HCT116 (cell line): ENCODE measurements around the gene EEFSEC. TPM values are rescaled to one million over a fixed set of nuclear protein-coding genes. Genes with fewer than 3 reads are reported as not detected.

Experiments used
- ATAC-seq: fragments of 200-7000 bp; cut with Tn5 transposase; 2 replicates; pipeline ENCODE4 v1.9.1; 2020; ENCODE audit warnings: mild to moderate bottlenecking, moderate library complexity
- BruUV-seq: library from RNA; stranded (reverse); fragments of 400-500 nt; replicated peaks from 2 replicates; lab custom pipeline; 2021; lab: Mats Ljungman, UMichigan
- CTCF ChIA-PET: fragments of 300-600 bp; sonication (Branson Sonifier 250); formaldehyde crosslinking; loops from one replicate; lab custom pipeline; 2021; ENCODE audit warnings: antibody characterized with exemption; lab: Charles Lee
- POLR2A ChIA-PET: fragments of 300-600, 350-600 bp; sonication (Branson Sonifier 250); formaldehyde crosslinking; loops from one replicate; lab custom pipeline; 2021; ENCODE audit warnings: antibody characterized with exemption; lab: Charles Lee
- RAD21 ChIA-PET, 2 experiments: fragments of 300-600 bp; sonication (Branson Sonifier 250); formaldehyde crosslinking; loops; one replicate each; lab custom pipeline; 2023; ENCODE audit warnings: low total read pairs in 2 of 2; ENCODE audit not compliant: uncharacterized antibody in 2 of 2, unreplicated experiment in 2 of 2, low non-redundant PET in 1 of 2; lab: Charles Lee
- DNase-seq: peaks from one replicate; pipeline ENCODE4 v3.0.0-alpha.2; 2010; ENCODE audit warnings: low read depth, low spot score
- H2AFZ ChIP-seq: fragments of 200-600 bp; shearing (Covaris generic), sonication (generic); 2 replicates; pipeline ENCODE4 v1.6.1; 2017; ENCODE audit warnings: low read depth, mixed run types, mixed read lengths, antibody characterized with exemption, low read length; ENCODE audit not compliant: poor library complexity, severe bottlenecking
- H3K27ac ChIP-seq: 2 replicates; pipeline ENCODE4 v1.5.1; 2012; ENCODE audit warnings: low read depth, low read length
- H3K27me3 ChIP-seq: fragments of 200-600 bp; sonication (generic); 2 replicates; pipeline ENCODE4 v1.6.1; 2016; ENCODE audit warnings: mixed run types, low read length, mixed read lengths; ENCODE audit not compliant: insufficient read depth
- H3K36me3 ChIP-seq, 2 experiments: fragments of 200-500 bp in 1 of 2; fragments of 200-600 bp in 1 of 2; sonication (Bioruptor generic) in 1 of 2; sonication (generic) in 1 of 2; 2 replicates each; pipeline versions ENCODE4 v1.5.1 to v1.6.1; 2014 to 2016; ENCODE audit warnings: low read length in 2 of 2, inconsistent platforms in 1 of 2, mixed read lengths in 1 of 2, mixed run types in 1 of 2; ENCODE audit not compliant: insufficient read depth in 2 of 2, control insufficient read depth in 1 of 2
- H3K4me1 ChIP-seq, 2 experiments: fragments of 200-600 bp in 1 of 2; sonication (generic) in 1 of 2; 2 replicates each; pipeline versions ENCODE4 v1.5.1 to v1.6.1; 2012 to 2017; ENCODE audit warnings: low read length in 2 of 2, inconsistent platforms in 1 of 2, mild to moderate bottlenecking in 1 of 2, mixed read lengths in 1 of 2, mixed run types in 1 of 2, moderate library complexity in 1 of 2; ENCODE audit not compliant: insufficient read depth in 2 of 2, control insufficient read depth in 1 of 2
- H3K4me2 ChIP-seq: fragments of 200-600 bp; sonication (generic); 2 replicates; pipeline ENCODE4 v1.6.1; 2017; ENCODE audit warnings: mixed run types, low read length, mixed read lengths
- H3K4me3 ChIP-seq, 2 experiments: fragments of 200-600 bp in 1 of 2; sonication (generic) in 1 of 2; replicated peaks in 1 of 2; 2 replicates each; pipeline ENCODE4 v1.5.1; 2011 to 2016; ENCODE audit warnings: low read length in 2 of 2, control low read depth in 1 of 2, low read depth in 1 of 2, mild to moderate bottlenecking in 1 of 2, mixed read lengths in 1 of 2, mixed run types in 1 of 2
- H3K79me2 ChIP-seq: fragments of 200-600 bp; sonication (generic); 2 replicates; pipeline ENCODE4 v1.6.1; 2017; ENCODE audit warnings: mild to moderate bottlenecking, mixed run types, low read length, moderate library complexity, mixed read lengths; ENCODE audit not compliant: insufficient read depth
- H3K9ac ChIP-seq: fragments of 200-600 bp; sonication (generic); 2 replicates; pipeline ENCODE4 v1.6.1; 2016; ENCODE audit warnings: low read length, mixed read lengths
- H3K9me2 ChIP-seq: fragments of 200-600 bp; sonication (generic), shearing (Covaris generic); 2 replicates; pipeline ENCODE4 v1.6.1; 2017; ENCODE audit warnings: mixed run types, mild to moderate bottlenecking, moderate library complexity; ENCODE audit not compliant: insufficient read depth
- H3K9me3 ChIP-seq, 2 experiments: fragments of 200-500 bp in 1 of 2; fragments of 200-600 bp in 1 of 2; sonication (Bioruptor generic) in 1 of 2; sonication (generic) in 1 of 2; 2 replicates each; pipeline ENCODE4 v1.6.1; 2014 to 2017; ENCODE audit warnings: low read length in 2 of 2, mixed read lengths in 2 of 2, inconsistent platforms in 1 of 2, low read depth in 1 of 2, mild to moderate bottlenecking in 1 of 2, mixed run types in 1 of 2, moderate library complexity in 1 of 2; ENCODE audit not compliant: control insufficient read depth in 1 of 2, insufficient read depth in 1 of 2
- H4K20me1 ChIP-seq: fragments of 200-600 bp; sonication (generic), shearing (Covaris generic); 2 replicates; pipeline ENCODE4 v1.6.1; 2017; ENCODE audit warnings: mixed run types, mild to moderate bottlenecking, moderate library complexity; ENCODE audit not compliant: insufficient read depth
- CEBPB ChIP-seq: IDR thresholded peaks from 2 replicates; pipeline ENCODE4 v1.6.1; 2012; ENCODE audit warnings: low read depth
- CTCF ChIP-seq, 3 experiments: fragments of 200-600 bp in 1 of 3; sonication (generic) in 1 of 3; IDR thresholded peaks in 2 of 3; conservative IDR thresholded peaks in 1 of 3; 2 replicates each; pipeline ENCODE4 v1.5.1; 2012 to 2017; ENCODE audit warnings: low read depth in 2 of 3, low read length in 2 of 3, antibody characterized with exemption in 1 of 3, borderline replicate concordance in 1 of 3, control low read depth in 1 of 3, mild to moderate bottlenecking in 1 of 3, mixed read lengths in 1 of 3, mixed run types in 1 of 3, moderate library complexity in 1 of 3; ENCODE audit not compliant: insufficient read depth in 1 of 3
- EGR1 ChIP-seq: IDR thresholded peaks from 2 replicates; pipeline ENCODE4 v1.6.1; 2012; ENCODE audit warnings: low read depth
- ELF1 ChIP-seq: IDR thresholded peaks from 2 replicates; pipeline ENCODE4 v1.6.1; 2012; ENCODE audit warnings: low read depth, borderline replicate concordance
- EZH2 ChIP-seq: fragments of 200-600 bp; sonication (generic); IDR thresholded peaks from 2 replicates; pipeline ENCODE4 v1.6.1; 2017; ENCODE audit warnings: antibody characterized with exemption, mixed run types
- EZH2phosphoT487 ChIP-seq: fragments of 200-600 bp; IDR thresholded peaks from 2 replicates; pipeline ENCODE4 v1.6.1; 2018; ENCODE audit warnings: antibody characterized with exemption, borderline replicate concordance
- JUND ChIP-seq: IDR thresholded peaks from 2 replicates; pipeline ENCODE4 v1.6.1; 2012
- POLR2A ChIP-seq: IDR thresholded peaks from 2 replicates; pipeline ENCODE4 v1.7.0; 2011; ENCODE audit warnings: borderline replicate concordance; ENCODE audit not compliant: insufficient read depth, insufficient read length; ENCODE audit errors: extremely low read depth
- RAD21 ChIP-seq: IDR thresholded peaks from 2 replicates; pipeline ENCODE4 v1.6.1; 2012; ENCODE audit warnings: low read depth, mild to moderate bottlenecking
- SP1 ChIP-seq: IDR thresholded peaks from 2 replicates; pipeline ENCODE4 v1.6.1; 2012; ENCODE audit warnings: low read depth
- TCF7L2 ChIP-seq: IDR thresholded peaks from 2 replicates; pipeline ENCODE4 v1.7.0; 2011; ENCODE audit warnings: borderline replicate concordance, inconsistent platforms; ENCODE audit not compliant: insufficient read depth, insufficient read length; ENCODE audit errors: extremely low read depth
- YY1 ChIP-seq: IDR thresholded peaks from 2 replicates; pipeline ENCODE4 v1.6.1; 2011; ENCODE audit warnings: low read length, low read depth, moderate library complexity, mild to moderate bottlenecking; ENCODE audit not compliant: insufficient replicate concordance; ENCODE audit errors: extremely low read depth
- ZFX ChIP-seq: fragments of 450-650 bp; IDR thresholded peaks from 2 replicates; pipeline ENCODE4 v1.6.1; 2017
- ZNF274 ChIP-seq: fragments of 200-500 bp; sonication (Bioruptor generic); IDR thresholded peaks from 2 replicates; pipeline ENCODE4 v1.6.1; 2014; ENCODE audit warnings: mild to moderate bottlenecking, low read depth, low read length, inconsistent platforms
- intact Hi-C: fragments of 100-400 bp; cut with micrococcal nuclease; formaldehyde crosslinking; loops from 2 replicates; pipeline ENCODE4 v1.10.0; 2022
- total RNA-seq: library from RNA; stranded (reverse); gene quantifications from one replicate; pipeline ENCODE4 v1.2.1, GENCODE V29; 2021; ENCODE audit not compliant: unreplicated experiment
- TF ChIP-seq, protein P1 (sequence below): IDR thresholded peaks from 2 replicates; pipeline ENCODE4 v1.6.1; 2012
- TF ChIP-seq, protein P2 (sequence below): IDR thresholded peaks from 2 replicates; pipeline ENCODE4 v1.6.1; 2011; ENCODE audit warnings: mild to moderate bottlenecking, low read length, moderate library complexity; ENCODE audit not compliant: insufficient replicate concordance; ENCODE audit errors: extremely low read depth

Gene EEFSEC
- total RNA-seq, 1 experiment from 2014 or later, result 16.1 TPM

DNA sequence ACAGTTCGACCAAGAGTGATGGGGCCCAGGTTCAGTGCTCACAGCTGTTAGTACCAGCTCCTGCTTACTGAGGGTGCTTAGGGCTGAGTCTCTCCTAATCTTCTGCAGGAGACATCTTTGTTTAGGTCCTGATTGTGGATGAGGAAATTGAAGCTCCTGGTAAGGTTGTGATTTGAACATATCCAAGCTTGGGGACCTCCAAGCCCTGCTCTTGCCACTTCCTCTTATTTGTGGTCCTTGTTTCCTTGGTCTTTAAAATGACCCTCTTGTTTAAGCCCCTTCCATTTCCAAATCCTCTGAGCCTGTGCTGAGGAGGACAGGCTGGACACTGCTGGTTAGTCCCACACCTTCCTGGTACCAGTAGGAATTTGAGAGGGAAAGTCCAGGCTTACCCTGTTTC lies 87.0 kb downstream of the EEFSEC start:
- H3K4me1 ChIP-seq, result no peaks in the 10 kb centered on the region
- no peak overlapping the region for H3K9ac ChIP-seq
- H3K4me3 ChIP-seq, result no peak overlapping the region
- H3K36me3 ChIP-seq, result no peaks in the 10 kb centered on the region
- H3K79me2 ChIP-seq, result no peaks in the 10 kb centered on the region
- no peaks in the 10 kb centered on the region for H4K20me1 ChIP-seq
- BruUV-seq, result no TSS peak
- CTCF ChIA-PET, result no interaction called here
- POLR2A ChIA-PET, result no interaction called here
- no peak for ATAC-seq
- no peaks in the 10 kb centered on the region for H3K9me2 ChIP-seq
- no peak for DNase-seq
- TF ChIP-seq CTCF (IDR thresholded peaks at IDR 0.05 in 2 of 3, conservative IDR thresholded peaks at IDR 0.05 in 1 of 3; ENCODE audit: borderline replicate concordance in 1 of 3, insufficient read depth in 1 of 3, low read depth in 2 of 3, low read length in 2 of 3) (no peak), ZFX (no peak), YY1 (no peak)
- H3K27me3 ChIP-seq, result no peaks in the 10 kb centered on the region
- RAD21 ChIA-PET, result no interaction called here
- H3K27ac ChIP-seq, result no peak overlapping the region
- no peaks in the 10 kb centered on the region for H3K9me3 ChIP-seq
- H3K4me2 ChIP-seq, result no peak overlapping the region
- intact Hi-C loops, result no loop called here
- no peak overlapping the region for H2AFZ ChIP-seq

DNA sequence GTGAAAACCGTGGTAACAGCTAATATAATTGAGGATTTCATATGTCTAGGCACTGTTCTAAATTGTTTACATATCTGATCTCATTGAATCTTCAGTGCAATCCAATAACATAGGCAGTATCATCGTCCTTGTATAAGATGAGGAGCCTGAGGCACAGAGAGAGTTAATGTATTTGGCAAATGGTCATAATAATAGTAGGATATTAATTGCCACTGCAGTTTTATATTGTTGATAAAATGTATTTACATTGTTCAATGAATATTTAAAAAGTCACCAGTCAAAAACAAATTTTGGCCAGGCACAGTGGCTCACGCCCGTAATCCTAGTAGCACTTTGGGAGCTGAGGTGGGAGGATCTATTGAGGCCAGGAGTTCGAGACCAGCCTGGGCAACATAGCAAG lies 88.5 kb downstream of the EEFSEC start:
- no peak overlapping the region for H3K27ac ChIP-seq
- H3K4me2 ChIP-seq, result no peak overlapping the region
- no peaks in the 10 kb centered on the region for H3K27me3 ChIP-seq
- no peaks in the 10 kb centered on the region for H3K4me1 ChIP-seq
- H3K9me2 ChIP-seq, result no peaks in the 10 kb centered on the region
- no peak for ATAC-seq
- ChIA-PET POLR2A (no interaction called here), CTCF (no interaction called here), RAD21 (no interaction called here)
- no peaks in the 10 kb centered on the region for H4K20me1 ChIP-seq
- H3K36me3 ChIP-seq, result no peaks in the 10 kb centered on the region
- no peak for DNase-seq
- no peaks in the 10 kb centered on the region for H3K79me2 ChIP-seq
- BruUV-seq, result no TSS peak
- H3K4me3 ChIP-seq, result no peak overlapping the region
- no peak overlapping the region for H2AFZ ChIP-seq
- no peak for TF ChIP-seq CEBPB
- no peak for TF ChIP-seq EZH2
- no peak for TF ChIP-seq JUND
- TF ChIP-seq POLR2A, result no peak
- TF ChIP-seq TCF7L2, result no peak
- no peak for TF ChIP-seq ELF1
- TF ChIP-seq YY1, result no peak
- no peak for TF ChIP-seq RAD21
- TF ChIP-seq ZNF274, result no peak
- no peak for TF ChIP-seq EZH2phosphoT487
- TF ChIP-seq, protein P1, sequence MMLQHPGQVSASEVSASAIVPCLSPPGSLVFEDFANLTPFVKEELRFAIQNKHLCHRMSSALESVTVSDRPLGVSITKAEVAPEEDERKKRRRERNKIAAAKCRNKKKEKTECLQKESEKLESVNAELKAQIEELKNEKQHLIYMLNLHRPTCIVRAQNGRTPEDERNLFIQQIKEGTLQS, result no peak
- TF ChIP-seq, protein P2, sequence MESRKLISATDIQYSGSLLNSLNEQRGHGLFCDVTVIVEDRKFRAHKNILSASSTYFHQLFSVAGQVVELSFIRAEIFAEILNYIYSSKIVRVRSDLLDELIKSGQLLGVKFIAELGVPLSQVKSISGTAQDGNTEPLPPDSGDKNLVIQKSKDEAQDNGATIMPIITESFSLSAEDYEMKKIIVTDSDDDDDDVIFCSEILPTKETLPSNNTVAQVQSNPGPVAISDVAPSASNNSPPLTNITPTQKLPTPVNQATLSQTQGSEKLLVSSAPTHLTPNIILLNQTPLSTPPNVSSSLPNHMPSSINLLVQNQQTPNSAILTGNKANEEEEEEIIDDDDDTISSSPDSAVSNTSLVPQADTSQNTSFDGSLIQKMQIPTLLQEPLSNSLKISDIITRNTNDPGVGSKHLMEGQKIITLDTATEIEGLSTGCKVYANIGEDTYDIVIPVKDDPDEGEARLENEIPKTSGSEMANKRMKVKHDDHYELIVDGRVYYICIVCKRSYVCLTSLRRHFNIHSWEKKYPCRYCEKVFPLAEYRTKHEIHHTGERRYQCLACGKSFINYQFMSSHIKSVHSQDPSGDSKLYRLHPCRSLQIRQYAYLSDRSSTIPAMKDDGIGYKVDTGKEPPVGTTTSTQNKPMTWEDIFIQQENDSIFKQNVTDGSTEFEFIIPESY, result no peak
- no peak for TF ChIP-seq EGR1
- no peak for TF ChIP-seq SP1
- TF ChIP-seq ZFX, result no peak
- H3K9me3 ChIP-seq, result no peaks in the 10 kb centered on the region
- intact Hi-C loops, result no loop called here
- H3K9ac ChIP-seq, result no peak overlapping the region
